SK-N-SH treated with all-trans-retinoic acid at 6 μM for 48 hours (cell line): ENCODE data around the gene TNNI3K.

ENCODE experiments used
- ATAC-seq: fragments of 200-7000 bp; cut with Tn5 transposase; 3 replicates; pipeline ENCODE4 v1.9.1; 2020; ENCODE audit warnings: mild to moderate bottlenecking, moderate library complexity
- ARNTL ChIP-seq: fragments of 450-650 bp; formaldehyde crosslinking; IDR thresholded peaks from 2 replicates; pipeline ENCODE4 v1.5.0; 2020; ENCODE audit warnings: low read depth, mild to moderate bottlenecking, moderate library complexity, borderline replicate concordance
- BACH2 ChIP-seq: fragments of 250-450 bp; sonication (Bioruptor Pico); IDR thresholded peaks from 2 replicates; pipeline ENCODE4 v1.9.0; 2021; ENCODE audit warnings: mild to moderate bottlenecking, borderline replicate concordance
- CREB5 ChIP-seq: fragments of 250-450 bp; sonication (Bioruptor Pico); IDR thresholded peaks from 2 replicates; pipeline ENCODE4 v1.5.1; 2020; ENCODE audit warnings: low read depth, mild to moderate bottlenecking, moderate library complexity
- CSDC2 ChIP-seq: fragments of 250-450 bp; sonication (Bioruptor Pico); IDR thresholded peaks from 2 replicates; pipeline ENCODE4 v1.5.0; 2020; ENCODE audit warnings: mild to moderate bottlenecking, moderate library complexity
- CSRNP3 ChIP-seq: fragments of 250-450 bp; sonication (Bioruptor Pico); IDR thresholded peaks from 2 replicates; pipeline ENCODE4 v1.5.1; 2021; ENCODE audit warnings: mild to moderate bottlenecking, moderate library complexity
- ESRRG ChIP-seq: fragments of 250-450 bp; sonication (Bioruptor Pico); IDR thresholded peaks from 2 replicates; pipeline ENCODE4 v1.6.1; 2021; ENCODE audit warnings: mild to moderate bottlenecking
- GLIS3 ChIP-seq: fragments of 250-450 bp; sonication (Bioruptor Pico); IDR thresholded peaks from 2 replicates; pipeline ENCODE4 v1.5.0; 2020; ENCODE audit warnings: mild to moderate bottlenecking, moderate library complexity
- ISL1 ChIP-seq: fragments of 250-450 bp; sonication (Bioruptor Pico); IDR thresholded peaks from 2 replicates; pipeline ENCODE4 v2.1.2; 2022; ENCODE audit warnings: mild to moderate bottlenecking, moderate library complexity
- OSR1 ChIP-seq: fragments of 250-450 bp; sonication (Bioruptor Pico); IDR thresholded peaks from 2 replicates; pipeline ENCODE4 v1.8.0; 2022; ENCODE audit warnings: moderate library complexity, mild to moderate bottlenecking, inconsistent platforms
- PATZ1 ChIP-seq: fragments of 250-450 bp; sonication (Bioruptor Pico); IDR thresholded peaks from 2 replicates; pipeline ENCODE4 v1.8.0; 2020; ENCODE audit warnings: mild to moderate bottlenecking, moderate library complexity, borderline replicate concordance
- POU6F1 ChIP-seq: fragments of 250-450 bp; sonication (Bioruptor Pico); IDR thresholded peaks from 2 replicates; pipeline ENCODE4 v1.8.0; 2021; ENCODE audit warnings: low read depth, mild to moderate bottlenecking, moderate library complexity, borderline replicate concordance
- PPARA ChIP-seq: fragments of 250-450 bp; sonication (Bioruptor Pico); IDR thresholded peaks from 2 replicates; pipeline ENCODE4 v1.5.0; 2020; ENCODE audit warnings: mild to moderate bottlenecking, borderline replicate concordance
- RARB ChIP-seq: fragments of 250-450 bp; sonication (Bioruptor Pico); IDR thresholded peaks from 2 replicates; pipeline ENCODE4 v1.8.0; 2021; ENCODE audit warnings: mild to moderate bottlenecking, moderate library complexity
- SNAI2 ChIP-seq: fragments of 250-450 bp; sonication (Bioruptor Pico); IDR thresholded peaks from 2 replicates; pipeline ENCODE4 v1.5.0; 2020; ENCODE audit warnings: mild to moderate bottlenecking, moderate library complexity
- TCF4 ChIP-seq: fragments of 250-450 bp; sonication (Bioruptor Pico); IDR thresholded peaks from 2 replicates; pipeline ENCODE4 v1.8.0; 2021; ENCODE audit warnings: mild to moderate bottlenecking, moderate library complexity, borderline replicate concordance
- TOX ChIP-seq: fragments of 250-450 bp; sonication (Bioruptor Pico); IDR thresholded peaks from 2 replicates; pipeline ENCODE4 v1.8.0; 2021; ENCODE audit warnings: mild to moderate bottlenecking, moderate library complexity, borderline replicate concordance
- TSHZ2 ChIP-seq: fragments of 250-450 bp; sonication (Bioruptor Pico); IDR thresholded peaks from 2 replicates; pipeline ENCODE4 v1.5.0; 2020; ENCODE audit warnings: mild to moderate bottlenecking, moderate library complexity
- ZC3H10 ChIP-seq: fragments of 250-450 bp; sonication (Bioruptor Pico); IDR thresholded peaks from 2 replicates; pipeline ENCODE4 v1.5.1; 2021; ENCODE audit warnings: mild to moderate bottlenecking, moderate library complexity
- ZFP3 ChIP-seq: fragments of 250-450 bp; sonication (Bioruptor Pico); IDR thresholded peaks from 2 replicates; pipeline ENCODE4 v1.5.0; 2020; ENCODE audit warnings: mild to moderate bottlenecking, moderate library complexity
- ZFP30 ChIP-seq: fragments of 450-650 bp; formaldehyde crosslinking; IDR thresholded peaks from 2 replicates; pipeline ENCODE4 v1.5.0; 2022; ENCODE audit warnings: mild to moderate bottlenecking, moderate library complexity
- ZNF565 ChIP-seq: fragments of 450-650 bp; formaldehyde crosslinking; conservative IDR thresholded peaks from 2 replicates; pipeline ENCODE4 v1.5.0; 2020; ENCODE audit warnings: low read depth, mild to moderate bottlenecking, moderate library complexity
- ZNF70 ChIP-seq: fragments of 450-650 bp; formaldehyde crosslinking; IDR thresholded peaks from 2 replicates; pipeline ENCODE4 v1.5.0; 2020; ENCODE audit warnings: mild to moderate bottlenecking, moderate library complexity
- ZNF8 ChIP-seq: fragments of 450-650 bp; formaldehyde crosslinking; IDR thresholded peaks from 2 replicates; pipeline ENCODE4 v1.5.0; 2020; ENCODE audit warnings: mild to moderate bottlenecking, moderate library complexity

The TNNI3K gene

GRCh38 chr1:74464037-74464436 is 228.8 kb downstream of the TNNI3K start:
- TF ChIP-seq BACH2 (CRISPR knock-in tag), result no peak
- no peak for TF ChIP-seq RARB (CRISPR knock-in tag)
- no peak for TF ChIP-seq SNAI2 (CRISPR knock-in tag)
- TF ChIP-seq CSRNP3 (CRISPR knock-in tag), result no peak
- no peak for TF ChIP-seq ZC3H10
- TF ChIP-seq TCF4, result no peak
- no peak for TF ChIP-seq ZFP3 (CRISPR knock-in tag)
- TF ChIP-seq ZNF565, result no peak
- no peak for ATAC-seq

- no peak for TF ChIP-seq TCF4
- ATAC-seq, result no peak
Measured at GRCh38 chr1:74465193-74465681, 230.1 kb downstream of the TNNI3K start.

- no peak for ATAC-seq
- TF ChIP-seq ZNF565 (no peak), PATZ1 (CRISPR knock-in tag) (no peak), ZC3H10 (no peak), ZNF8 (no peak), BACH2 (CRISPR knock-in tag) (no peak), OSR1 (CRISPR knock-in tag) (no peak), CREB5 (no peak), ARNTL (CRISPR knock-in tag) (no peak), ISL1 (CRISPR knock-in tag) (no peak), TOX (CRISPR knock-in tag) (no peak)
Measured at GRCh38 chr1:74467786-74468377, 232.7 kb downstream of the TNNI3K start.

GRCh38 chr1:74468982-74469603 is 233.9 kb downstream of the TNNI3K start:
- ATAC-seq, result peak; percentile 75; the same call in 2 of the 3 replicates
- TF ChIP-seq ZNF70 (CRISPR knock-in tag), result no peak
- no peak for TF ChIP-seq RARB (CRISPR knock-in tag)
- no peak for TF ChIP-seq GLIS3 (CRISPR knock-in tag)
- no peak for TF ChIP-seq TSHZ2 (CRISPR knock-in tag)
- no peak for TF ChIP-seq PPARA (CRISPR knock-in tag)
- no peak for TF ChIP-seq ZFP3 (CRISPR knock-in tag)
- TF ChIP-seq OSR1 (CRISPR knock-in tag), result no peak
- TF ChIP-seq BACH2 (CRISPR knock-in tag), result no peak
- TF ChIP-seq ISL1 (CRISPR knock-in tag), result no peak
- no peak for TF ChIP-seq POU6F1 (CRISPR knock-in tag)
- TF ChIP-seq TCF4, result no peak
- no peak for TF ChIP-seq ESRRG (CRISPR knock-in tag)
- no peak for TF ChIP-seq ARNTL (CRISPR knock-in tag)
- no peak; the same call in 1 of the 2 replicates for TF ChIP-seq ZFP30 (CRISPR knock-in tag)
- no peak for TF ChIP-seq ZNF8
- TF ChIP-seq CSDC2, result no peak
- TF ChIP-seq CREB5, result no peak
- TF ChIP-seq TOX (CRISPR knock-in tag), result no peak
